ENCODE measurements around the gene TCOF1.

Gene TCOF1

GRCh38 chr5:150431574-150431973, 74.1 kb downstream of the TCOF1 start:
- no peak for DNase-seq

- no peak for DNase-seq
These were observed 77.0 kb downstream of the TCOF1 start for GRCh38 chr5:150434464-150434863.

- peak; percentile 96 for DNase-seq
These were observed 78.7 kb downstream of the TCOF1 start for GRCh38 chr5:150436141-150436680.

GRCh38 chr5:150438873-150439546, 81.5 kb downstream of the TCOF1 start:
- DNase-seq: peak; percentile 16

- no peak for DNase-seq
These were observed 83.7 kb downstream of the TCOF1 start for GRCh38 chr5:150440948-150441812.

- no peak for DNase-seq
These were observed 84.6 kb downstream of the TCOF1 start for GRCh38 chr5:150441813-150442698.

GRCh38 chr5:150442699-150443080, 85.2 kb downstream of the TCOF1 start:
- DNase-seq: no peak

GRCh38 chr5:150443242-150444075, 86.0 kb downstream of the TCOF1 start:
- DNase-seq: no peak

- DNase-seq: no peak
These were observed 87.3 kb downstream of the TCOF1 start for GRCh38 chr5:150444770-150445169.

GRCh38 chr5:150446088-150446487, 88.6 kb downstream of the TCOF1 start:
- DNase-seq: no peak

- DNase-seq: no peak
These were observed 89.1 kb downstream of the TCOF1 start for GRCh38 chr5:150446583-150446982.

GRCh38 chr5:150447188-150447587, 89.7 kb downstream of the TCOF1 start:
- DNase-seq: no peak

- DNase-seq: no peak
These were observed 90.8 kb downstream of the TCOF1 start for GRCh38 chr5:150448334-150448733.

- peak; percentile 15 for DNase-seq
These were observed 91.5 kb downstream of the TCOF1 start for GRCh38 chr5:150448952-150449516.
